Cardiac fibroblast (primary cell): ENCODE measurements around the gene STOM.

Source experiments
- DNase-seq, 2 donors: peaks; one replicate each; pipeline versions ENCODE4 v3.0.0 to v3.0.0-alpha.2; 2010; ENCODE audit warnings: low read depth in 2 of 2
- H3K4me3 ChIP-seq, 2 donors: replicated peaks in 1 of 2; 1 replicate in 1 of 2; 2 replicates in 1 of 2; pipeline ENCODE4 v1.5.1; 2011; ENCODE audit warnings: low read depth in 2 of 2, low read length in 2 of 2, mild to moderate bottlenecking in 2 of 2, moderate library complexity in 1 of 2
- TF ChIP-seq, protein P1 (sequence below): IDR thresholded peaks from one replicate; pipeline ENCODE4 v1.5.1; 2011; ENCODE audit warnings: low read depth, mild to moderate bottlenecking, low read length, inconsistent platforms

Gene STOM

DNA sequence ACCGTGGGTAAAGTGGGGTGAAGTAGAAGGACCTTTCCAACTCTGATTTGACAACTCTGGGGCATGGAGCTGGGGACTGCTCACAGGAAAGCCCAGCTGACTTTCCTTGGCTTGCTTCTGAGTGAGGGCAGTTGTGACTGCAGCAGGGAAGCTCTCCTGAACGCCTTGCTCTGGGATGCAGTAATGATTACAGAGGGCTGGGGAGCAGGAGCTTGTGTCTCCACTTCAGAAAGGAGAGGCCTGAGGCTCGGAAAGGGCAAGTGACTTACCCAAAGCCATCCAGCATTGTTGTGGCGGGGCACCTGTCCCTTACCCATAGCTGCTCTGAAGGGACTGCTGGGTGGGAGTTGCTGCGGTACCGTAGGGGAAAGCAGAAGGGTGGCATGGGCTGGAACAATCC lies 60.9 kb downstream of the STOM start:
- no peak overlapping the region for H3K4me3 ChIP-seq
- DNase-seq, result no peak
- TF ChIP-seq, protein P1, sequence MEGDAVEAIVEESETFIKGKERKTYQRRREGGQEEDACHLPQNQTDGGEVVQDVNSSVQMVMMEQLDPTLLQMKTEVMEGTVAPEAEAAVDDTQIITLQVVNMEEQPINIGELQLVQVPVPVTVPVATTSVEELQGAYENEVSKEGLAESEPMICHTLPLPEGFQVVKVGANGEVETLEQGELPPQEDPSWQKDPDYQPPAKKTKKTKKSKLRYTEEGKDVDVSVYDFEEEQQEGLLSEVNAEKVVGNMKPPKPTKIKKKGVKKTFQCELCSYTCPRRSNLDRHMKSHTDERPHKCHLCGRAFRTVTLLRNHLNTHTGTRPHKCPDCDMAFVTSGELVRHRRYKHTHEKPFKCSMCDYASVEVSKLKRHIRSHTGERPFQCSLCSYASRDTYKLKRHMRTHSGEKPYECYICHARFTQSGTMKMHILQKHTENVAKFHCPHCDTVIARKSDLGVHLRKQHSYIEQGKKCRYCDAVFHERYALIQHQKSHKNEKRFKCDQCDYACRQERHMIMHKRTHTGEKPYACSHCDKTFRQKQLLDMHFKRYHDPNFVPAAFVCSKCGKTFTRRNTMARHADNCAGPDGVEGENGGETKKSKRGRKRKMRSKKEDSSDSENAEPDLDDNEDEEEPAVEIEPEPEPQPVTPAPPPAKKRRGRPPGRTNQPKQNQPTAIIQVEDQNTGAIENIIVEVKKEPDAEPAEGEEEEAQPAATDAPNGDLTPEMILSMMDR, result no peak

DNA sequence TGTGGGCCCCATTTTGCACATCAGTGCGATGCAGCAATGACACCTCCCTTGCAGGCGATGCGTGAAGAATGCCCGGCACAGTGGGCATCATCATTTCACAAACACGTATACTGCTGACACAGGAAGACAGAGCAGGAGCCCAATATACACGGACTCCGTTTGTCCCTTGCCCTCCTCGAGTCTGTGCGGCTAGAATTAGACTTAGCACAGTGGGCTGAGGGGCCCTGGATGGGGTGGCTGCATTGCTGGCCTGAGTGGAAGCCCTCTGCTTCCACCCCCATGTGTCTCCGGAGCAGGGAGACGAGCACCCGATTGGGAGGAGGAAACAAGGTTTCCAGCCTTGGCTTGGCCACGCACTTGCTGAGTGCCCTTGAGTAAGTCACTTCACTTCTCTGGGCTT lies 61.3 kb downstream of the STOM start:
- no peak for DNase-seq
- TF ChIP-seq, protein P1, result no peak
- no peak overlapping the region for H3K4me3 ChIP-seq

DNA sequence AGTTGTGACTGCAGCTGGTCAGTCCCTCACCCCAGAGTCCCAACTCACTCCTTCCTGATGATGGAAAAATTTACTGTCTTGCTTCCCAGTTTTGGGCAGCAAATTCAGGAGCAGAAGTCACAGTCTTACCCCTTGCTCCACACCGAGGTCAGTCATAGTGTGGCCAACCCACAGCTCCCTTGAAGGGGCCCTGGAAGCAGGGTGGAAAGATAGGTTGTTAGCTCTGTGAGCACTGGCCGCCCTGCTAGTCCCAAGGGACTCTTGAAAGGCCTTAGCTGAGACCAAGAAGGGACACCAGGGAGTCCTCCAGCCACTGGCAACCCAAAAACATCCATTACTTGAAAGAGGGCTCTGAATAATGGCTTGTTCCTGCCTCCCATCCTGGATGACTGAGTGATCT lies 62.1 kb downstream of the STOM start:
- TF ChIP-seq, protein P1, result no peak
- H3K4me3 ChIP-seq, result no peak overlapping the region
- no peak for DNase-seq

DNA sequence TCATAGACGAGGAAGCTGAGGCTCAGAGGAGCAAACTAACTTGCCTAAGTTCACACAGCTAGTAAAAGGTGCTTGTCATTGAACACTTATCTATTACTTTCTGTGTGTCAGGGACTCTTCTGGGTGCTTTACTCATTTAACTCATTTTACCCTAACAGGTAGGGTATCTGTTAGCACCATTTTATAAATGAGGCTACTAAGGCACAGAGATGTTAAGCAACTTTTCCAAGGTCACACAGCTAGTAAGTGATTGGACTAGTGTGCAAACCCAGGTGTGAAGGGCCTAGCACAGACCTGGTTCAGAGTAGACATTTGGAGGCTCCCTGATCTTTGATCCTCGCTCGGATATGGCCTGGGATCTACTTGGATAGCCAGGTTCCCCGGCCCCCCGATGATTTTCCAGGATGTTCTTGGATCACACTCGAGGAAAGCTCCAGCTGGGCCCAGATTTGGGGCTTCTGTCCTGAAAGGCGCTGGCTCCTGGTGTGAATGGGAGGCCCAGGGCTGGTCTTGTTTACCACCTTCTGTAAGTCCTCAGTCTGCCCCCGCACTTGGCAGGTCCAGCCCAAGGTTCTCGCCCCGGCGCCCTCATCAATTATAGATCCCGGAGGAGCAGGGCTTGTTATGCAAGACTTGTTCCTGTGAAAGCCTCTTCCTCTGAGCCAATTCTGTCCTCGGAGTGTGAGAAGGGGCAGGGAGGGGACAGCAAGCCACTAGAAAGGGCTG lies 64.6 kb downstream of the STOM start:
- peak in 1 of 2 donors; percentile 64 for DNase-seq
- H3K4me3 ChIP-seq, result no peak overlapping the region
- TF ChIP-seq, protein P1, result no peak

DNA sequence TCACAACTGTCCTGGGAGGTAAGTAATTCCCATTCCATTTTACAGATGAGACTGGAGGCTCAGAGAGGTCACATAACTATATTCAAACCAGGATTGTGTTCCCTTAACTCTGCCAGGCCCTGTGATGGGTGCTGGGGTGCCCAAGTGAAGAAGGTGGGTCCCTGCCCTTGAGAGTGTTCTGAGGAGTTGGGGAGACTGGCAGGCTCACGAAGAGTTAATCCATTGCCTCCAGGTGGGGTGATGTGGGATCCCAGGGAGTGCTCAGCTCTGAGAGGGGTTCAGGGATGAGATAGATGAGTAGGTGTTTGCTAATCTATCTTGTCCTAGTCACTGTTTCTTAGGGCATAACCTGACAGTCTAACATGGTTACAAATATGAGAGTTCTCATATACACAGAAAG lies 65.3 kb downstream of the STOM start:
- DNase-seq, result no peak
- H3K4me3 ChIP-seq, result no peak overlapping the region
- TF ChIP-seq, protein P1, result no peak

DNA sequence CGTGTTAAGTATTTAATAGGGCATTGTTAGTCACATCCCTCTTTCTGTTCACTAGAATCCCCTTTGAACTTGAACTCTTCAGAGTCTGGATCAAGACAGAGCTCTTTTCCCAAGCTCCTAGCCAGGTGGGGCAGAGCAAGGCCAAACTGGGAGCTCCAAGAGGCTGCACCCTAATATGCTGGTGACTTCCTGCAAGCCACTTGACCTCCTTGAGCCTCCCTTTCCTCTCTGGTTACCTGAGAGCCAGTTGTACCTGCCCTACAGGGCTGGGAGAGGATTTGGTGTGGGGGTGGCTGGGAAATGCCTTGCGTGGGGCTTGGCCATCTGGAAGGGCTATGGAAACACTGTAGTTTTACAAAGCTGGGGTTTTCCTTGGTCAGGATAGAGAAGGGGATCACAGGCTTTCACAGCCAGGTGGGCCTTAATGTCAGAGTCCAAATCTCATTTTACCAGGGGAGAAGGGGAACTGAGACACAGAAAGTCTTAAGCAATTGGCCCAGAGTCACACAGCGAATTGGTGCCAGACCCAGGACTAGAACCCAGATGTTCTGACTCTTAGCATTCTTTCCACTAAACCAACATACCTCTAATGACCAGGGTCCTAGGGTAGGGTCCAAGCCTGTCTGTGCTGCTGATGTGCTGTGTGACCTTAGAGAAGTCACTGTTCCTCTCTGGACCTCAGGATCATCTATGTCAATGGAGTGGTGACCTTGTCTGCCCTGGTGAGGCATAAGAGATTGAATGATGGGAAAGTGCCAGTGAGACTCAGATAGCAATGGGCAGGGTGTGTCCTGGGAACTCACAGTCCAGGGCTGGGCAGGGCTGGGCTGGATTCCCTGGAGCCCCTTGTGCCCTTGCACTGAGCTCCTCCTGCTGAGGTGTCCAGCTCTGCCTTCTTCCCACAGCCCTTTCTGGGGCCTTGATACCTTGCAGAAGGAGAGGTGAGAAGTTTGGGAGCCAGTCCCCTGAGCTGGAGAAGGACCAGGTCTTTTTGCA lies 66.3 kb downstream of the STOM start:
- DNase-seq, result no peak
- TF ChIP-seq, protein P1, result no peak
- no peak overlapping the region for H3K4me3 ChIP-seq
